ENCODE data around the gene ROMO1. TPM values are rescaled to one million over a fixed set of nuclear protein-coding genes. Genes with fewer than 3 reads are reported as not detected.
A peak's percentile ranks its signal among the peaks of the same experiment; 100 is the strongest.

Gene ROMO1
- total and polyA plus RNA-seq, 2 experiments from 2014 or later: 152 to 881 TPM

GRCh38 chr20:35663516-35664465 is 35.4 kb upstream of the ROMO1 start (continued):
- no peak for TF ChIP-seq NANOG (IDR thresholded peaks at IDR 0.05; ENCODE audit: borderline replicate concordance)

DNA sequence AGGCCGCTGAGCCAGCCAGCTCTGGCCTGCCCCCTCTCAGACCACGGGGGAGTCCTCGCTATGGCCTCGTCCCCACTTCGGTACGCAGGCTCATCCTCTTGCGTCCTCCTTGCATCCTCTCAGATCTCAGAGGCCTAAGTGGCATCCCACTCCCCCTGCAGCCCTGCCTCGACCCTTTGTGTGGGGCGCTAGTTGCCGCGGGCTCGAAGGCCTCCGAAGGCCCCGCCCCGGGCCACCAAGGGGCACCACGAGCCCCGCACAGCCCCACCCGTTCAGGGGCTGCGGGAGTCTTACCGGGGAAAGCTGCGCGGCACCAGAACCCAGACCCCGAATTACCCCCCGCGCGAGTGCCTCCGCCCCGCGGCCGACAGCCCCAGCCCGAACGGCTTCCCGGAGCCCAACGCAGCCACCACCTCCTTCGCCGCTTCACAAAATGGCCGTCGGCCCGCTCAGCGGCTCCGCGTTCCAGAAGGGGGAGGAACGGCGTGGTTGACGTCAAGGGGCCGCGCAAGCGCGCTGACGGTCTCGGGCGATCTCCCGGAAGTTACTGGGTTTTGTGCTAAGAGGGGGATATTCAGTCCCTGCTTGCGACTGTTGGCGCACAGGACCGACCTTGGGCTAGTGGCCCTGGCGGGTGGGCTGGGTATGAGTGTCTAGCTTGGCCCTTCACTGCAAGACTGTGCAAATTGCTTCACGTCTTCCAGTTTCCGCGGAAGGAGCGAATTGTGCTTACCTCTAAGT is 34.6 kb upstream of the ROMO1 start, which contains the start of the genes CPNE1 and RBM12:
Gene CPNE1, minus strand, starts transcription at position 435 of the 741 bp plus-strand sequence. CDS start 31,977 bp downstream, outside the sequence.
Gene RBM12, minus strand, starts transcription at position 435 of the 741 bp plus-strand sequence. CDS start 9,578 bp downstream, outside the sequence.
- peaks cover 38% of the 10 kb centered on the region for H3K4me1 ChIP-seq (ENCODE audit: insufficient read depth)
- H3K4me3 ChIP-seq: peak within 1 kb of the TSS; percentile 95
- Mint-ChIP-seq H3K4me1 (peaks cover 35% of the 10 kb centered on the region; the same call in 2 of the 3 replicates), H3K9me3 (no peaks in the 10 kb centered on the region), H3K36me3 (ENCODE audit: low read depth) (peaks cover 15% of the 10 kb centered on the region), H3K27ac (peak within 1 kb of the TSS; percentile 99), H3K4me3 (peak within 1 kb of the TSS; percentile 98), H3K27me3 (ENCODE audit: insufficient read depth, low read depth, poor library complexity) (peaks cover 9% of the 10 kb centered on the region)
- H3K4me2 ChIP-seq: peak within 1 kb of the TSS; percentile 94
- H4K20me1 ChIP-seq (replicated peaks; ENCODE audit: insufficient read depth): peaks cover 40% of the 10 kb centered on the region
- H3F3A ChIP-seq (replicated peaks; ENCODE audit: low read depth): no peaks in the 10 kb centered on the region
- peak; percentile 97 for DNase-seq (ENCODE audit: low spot score)
- ATAC-seq: peak; percentile 87
- peak within 1 kb of the TSS; percentile 97 for H3K27ac ChIP-seq (ENCODE audit: low read depth)
- peaks cover 51% of the 10 kb centered on the region for H3K79me2 ChIP-seq (replicated peaks; ENCODE audit: insufficient read depth)
- no peaks in the 10 kb centered on the region for H3K36me3 ChIP-seq (ENCODE audit: insufficient read depth)
- peak within 1 kb of the TSS; percentile 83 for H2AFZ ChIP-seq
- TF ChIP-seq, protein P1, sequence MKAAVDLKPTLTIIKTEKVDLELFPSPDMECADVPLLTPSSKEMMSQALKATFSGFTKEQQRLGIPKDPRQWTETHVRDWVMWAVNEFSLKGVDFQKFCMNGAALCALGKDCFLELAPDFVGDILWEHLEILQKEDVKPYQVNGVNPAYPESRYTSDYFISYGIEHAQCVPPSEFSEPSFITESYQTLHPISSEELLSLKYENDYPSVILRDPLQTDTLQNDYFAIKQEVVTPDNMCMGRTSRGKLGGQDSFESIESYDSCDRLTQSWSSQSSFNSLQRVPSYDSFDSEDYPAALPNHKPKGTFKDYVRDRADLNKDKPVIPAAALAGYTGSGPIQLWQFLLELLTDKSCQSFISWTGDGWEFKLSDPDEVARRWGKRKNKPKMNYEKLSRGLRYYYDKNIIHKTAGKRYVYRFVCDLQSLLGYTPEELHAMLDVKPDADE (IDR thresholded peaks at IDR 0.05): peak; percentile 59
- TF ChIP-seq POLR2AphosphoS5 (IDR thresholded peaks at IDR 0.05; ENCODE audit: low read depth) (peak; percentile 99), REST (IDR thresholded peaks at IDR 0.05; ENCODE audit: unreplicated experiment) (peak; percentile 25), STAT1 (IDR thresholded peaks at IDR 0.05; ENCODE audit: unreplicated experiment) (no peak), CREB1 (CRISPR knock-in tag; IDR thresholded peaks at IDR 0.05; ENCODE audit: low read depth) (peak; percentile 89), ZNF331 (CRISPR knock-in tag; IDR thresholded peaks at IDR 0.05; ENCODE audit: low read depth) (no peak), JUNB (IDR thresholded peaks at IDR 0.05; ENCODE audit: unreplicated experiment) (no peak), ZNF462 (CRISPR knock-in tag; IDR thresholded peaks at IDR 0.05) (no peak)
- H3K9me2 ChIP-seq (ENCODE audit: insufficient read depth): no peaks in the 10 kb centered on the region
- H3K27me3 ChIP-seq (ENCODE audit: insufficient read depth): no peaks in the 10 kb centered on the region

All from GM23338 (cell line).